ENCODE results near the gene HOXD1. TPM values are rescaled to one million over a fixed set of nuclear protein-coding genes. Genes with fewer than 3 reads are reported as not detected.

HOXD1 gene
- total RNA-seq, 1 experiment from 2014 or later, result 0.18 TPM

GRCh38 chr2:176200971-176201370 is 12.5 kb downstream of the HOXD1 start:
- Histone ChIP-seq H3K27me3 (ENCODE audit: control insufficient read depth, insufficient read depth, low read length) (no peaks in the 10 kb centered on the region), H3K27ac (ENCODE audit: low read length) (no peak overlapping the region), H3K36me3 (ENCODE audit: control insufficient read depth, insufficient read depth, low read length) (no peaks in the 10 kb centered on the region), H3K9me3 (ENCODE audit: control insufficient read depth, insufficient read depth, low read depth, low read length) (no peaks in the 10 kb centered on the region), H3K4me1 (ENCODE audit: control insufficient read depth, insufficient read depth, low read length) (no peaks in the 10 kb centered on the region), H3K4me3 (ENCODE audit: low read depth in 2 of 2, low read length in 2 of 2) (no peak overlapping the region)
- CTCF ChIA-PET, result no interaction called here
- POLR2A ChIA-PET, result no interaction called here
- intact Hi-C loops (cut with micrococcal nuclease; ENCODE audit: unreplicated experiment) (no loop called here), in situ Hi-C loops (cut with HindIII; ENCODE audit: low pct_unique_long_range_greater_than_20kb, low sequenced_read_pairs) (no loop called here)
- DNase-seq (ENCODE audit: low read depth, low spot score) (no peak), ATAC-seq (no peak)
- BruUV-seq (replicated peaks), result no TSS peak
- no peak for TF ChIP-seq SIN3A (IDR thresholded peaks at IDR 0.05; ENCODE audit: borderline replicate concordance, insufficient read depth, low read depth, low read length)

DNA sequence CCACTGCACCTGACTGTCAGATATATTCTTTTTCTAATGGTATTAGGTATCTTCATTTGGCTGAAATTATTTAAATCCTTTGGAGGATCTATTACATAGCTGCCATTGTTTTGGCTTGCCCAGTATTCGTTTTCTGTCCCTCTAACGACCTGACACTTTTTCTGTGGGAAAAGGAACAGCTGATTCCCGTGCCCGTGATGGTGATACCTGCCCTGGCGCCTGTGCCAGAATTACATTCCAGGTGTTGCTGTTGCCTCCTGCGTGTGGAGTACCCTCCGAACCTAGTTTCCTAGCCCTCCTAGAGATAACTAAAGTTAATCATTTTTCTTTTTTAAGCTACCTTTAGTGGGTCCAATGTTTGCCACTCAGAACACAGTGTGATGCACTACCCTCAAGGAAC is 14.0 kb downstream of the HOXD1 start:
- CTCF ChIA-PET, result no interaction called here
- H3K9me3 ChIP-seq (ENCODE audit: control insufficient read depth, insufficient read depth, low read depth, low read length), result no peaks in the 10 kb centered on the region
- in situ Hi-C loops (cut with HindIII; ENCODE audit: low pct_unique_long_range_greater_than_20kb, low sequenced_read_pairs), result no loop called here
- ATAC-seq (no peak), DNase-seq (ENCODE audit: low read depth, low spot score) (no peak)
- H3K4me3 ChIP-seq (ENCODE audit: low read depth in 2 of 2, low read length in 2 of 2), result no peak overlapping the region
- no TSS peak for BruUV-seq (replicated peaks)
- TF ChIP-seq REST (IDR thresholded peaks at IDR 0.05; ENCODE audit: insufficient read depth in 1 of 2, low read depth in 2 of 2, low read length in 1 of 2), result no peak
- no peaks in the 10 kb centered on the region for H3K4me1 ChIP-seq (ENCODE audit: control insufficient read depth, insufficient read depth, low read length)
- POLR2A ChIA-PET, result interaction anchor here (0.7 kb wide), 1 partner anchor 14 kb away, joined by 5 read pairs; no protein-coding TSS in a partner anchor
- H3K27ac ChIP-seq (ENCODE audit: low read length), result no peak overlapping the region
- intact Hi-C loops (cut with micrococcal nuclease; ENCODE audit: unreplicated experiment), result no loop called here
- H3K27me3 ChIP-seq (ENCODE audit: control insufficient read depth, insufficient read depth, low read length), result no peaks in the 10 kb centered on the region
- H3K36me3 ChIP-seq (ENCODE audit: control insufficient read depth, insufficient read depth, low read length), result no peaks in the 10 kb centered on the region

GRCh38 chr2:176205126-176205525 is 16.7 kb downstream of the HOXD1 start:
- ATAC-seq (no peak), DNase-seq (ENCODE audit: low read depth, low spot score) (no peak)
- POLR2A ChIA-PET, result no interaction called here
- CTCF ChIA-PET, result no interaction called here
- H3K36me3 ChIP-seq (ENCODE audit: control insufficient read depth, insufficient read depth, low read length), result no peaks in the 10 kb centered on the region
- H3K4me3 ChIP-seq (ENCODE audit: low read depth in 2 of 2, low read length in 2 of 2), result no peak overlapping the region
- intact Hi-C loops (cut with micrococcal nuclease; ENCODE audit: unreplicated experiment) (no loop called here), in situ Hi-C loops (cut with HindIII; ENCODE audit: low pct_unique_long_range_greater_than_20kb, low sequenced_read_pairs) (no loop called here)
- no peaks in the 10 kb centered on the region for H3K9me3 ChIP-seq (ENCODE audit: control insufficient read depth, insufficient read depth, low read depth, low read length)
- no peak overlapping the region for H3K27ac ChIP-seq (ENCODE audit: low read length)
- H3K4me1 ChIP-seq (ENCODE audit: control insufficient read depth, insufficient read depth, low read length), result no peaks in the 10 kb centered on the region
- H3K27me3 ChIP-seq (ENCODE audit: control insufficient read depth, insufficient read depth, low read length), result no peaks in the 10 kb centered on the region
- no peak for TF ChIP-seq TCF7L2 (IDR thresholded peaks at IDR 0.05; ENCODE audit: low read depth, low read length)
- no TSS peak for BruUV-seq (replicated peaks)

DNA sequence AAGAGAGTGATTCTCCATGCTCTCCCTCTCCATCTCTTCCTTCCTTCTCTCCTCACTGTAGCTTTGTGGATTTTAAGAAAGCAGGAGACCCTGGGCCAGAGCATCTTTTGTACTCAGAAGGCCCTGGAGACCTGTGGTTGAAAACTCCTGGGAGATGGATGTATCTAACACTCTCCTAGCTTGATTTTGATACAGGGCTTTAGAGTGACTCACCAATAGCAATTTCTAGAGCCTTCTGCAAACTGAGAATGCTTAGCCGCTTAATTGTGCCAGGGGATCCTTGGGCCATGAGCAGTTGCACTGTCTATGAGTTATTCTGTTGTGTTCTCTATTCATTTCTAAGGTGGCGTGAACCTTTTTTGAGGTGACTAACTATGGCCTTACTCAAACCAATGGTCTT is 17.7 kb downstream of the HOXD1 start:
- CTCF ChIA-PET, result no interaction called here
- BruUV-seq (replicated peaks), result no TSS peak
- no peak overlapping the region for H3K27ac ChIP-seq (ENCODE audit: low read length)
- intact Hi-C loops (cut with micrococcal nuclease; ENCODE audit: unreplicated experiment), result no loop called here
- no peak overlapping the region for H3K4me3 ChIP-seq (ENCODE audit: low read depth in 2 of 2, low read length in 2 of 2)
- ATAC-seq (no peak), DNase-seq (ENCODE audit: low read depth, low spot score) (no peak)
- no peaks in the 10 kb centered on the region for H3K9me3 ChIP-seq (ENCODE audit: control insufficient read depth, insufficient read depth, low read depth, low read length)
- no peaks in the 10 kb centered on the region for H3K36me3 ChIP-seq (ENCODE audit: control insufficient read depth, insufficient read depth, low read length)
- TF ChIP-seq TCF7L2 (IDR thresholded peaks at IDR 0.05; ENCODE audit: low read depth, low read length), result no peak
- no peak for TF ChIP-seq SIN3A (IDR thresholded peaks at IDR 0.05; ENCODE audit: borderline replicate concordance, insufficient read depth, low read depth, low read length)
- TF ChIP-seq REST (IDR thresholded peaks at IDR 0.05; ENCODE audit: insufficient read depth in 1 of 2, low read depth in 2 of 2, low read length in 1 of 2), result no peak
- TF ChIP-seq POLR2AphosphoS5 (IDR thresholded peaks at IDR 0.05; ENCODE audit: low read depth, low read length), result no peak
- TF ChIP-seq, protein P1, sequence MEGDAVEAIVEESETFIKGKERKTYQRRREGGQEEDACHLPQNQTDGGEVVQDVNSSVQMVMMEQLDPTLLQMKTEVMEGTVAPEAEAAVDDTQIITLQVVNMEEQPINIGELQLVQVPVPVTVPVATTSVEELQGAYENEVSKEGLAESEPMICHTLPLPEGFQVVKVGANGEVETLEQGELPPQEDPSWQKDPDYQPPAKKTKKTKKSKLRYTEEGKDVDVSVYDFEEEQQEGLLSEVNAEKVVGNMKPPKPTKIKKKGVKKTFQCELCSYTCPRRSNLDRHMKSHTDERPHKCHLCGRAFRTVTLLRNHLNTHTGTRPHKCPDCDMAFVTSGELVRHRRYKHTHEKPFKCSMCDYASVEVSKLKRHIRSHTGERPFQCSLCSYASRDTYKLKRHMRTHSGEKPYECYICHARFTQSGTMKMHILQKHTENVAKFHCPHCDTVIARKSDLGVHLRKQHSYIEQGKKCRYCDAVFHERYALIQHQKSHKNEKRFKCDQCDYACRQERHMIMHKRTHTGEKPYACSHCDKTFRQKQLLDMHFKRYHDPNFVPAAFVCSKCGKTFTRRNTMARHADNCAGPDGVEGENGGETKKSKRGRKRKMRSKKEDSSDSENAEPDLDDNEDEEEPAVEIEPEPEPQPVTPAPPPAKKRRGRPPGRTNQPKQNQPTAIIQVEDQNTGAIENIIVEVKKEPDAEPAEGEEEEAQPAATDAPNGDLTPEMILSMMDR (IDR thresholded peaks at IDR 0.05), result no peak
- in situ Hi-C loops (cut with HindIII; ENCODE audit: low pct_unique_long_range_greater_than_20kb, low sequenced_read_pairs), result no loop called here
- POLR2A ChIA-PET, result no interaction called here
- no peaks in the 10 kb centered on the region for H3K4me1 ChIP-seq (ENCODE audit: control insufficient read depth, insufficient read depth, low read length)
- peaks cover 2% of the 10 kb centered on the region; the same call in 1 of the 2 replicates for H3K27me3 ChIP-seq (ENCODE audit: control insufficient read depth, insufficient read depth, low read length)
